Measurements from ENCODE around the gene SPOCK2.

The SPOCK2 gene

DNA sequence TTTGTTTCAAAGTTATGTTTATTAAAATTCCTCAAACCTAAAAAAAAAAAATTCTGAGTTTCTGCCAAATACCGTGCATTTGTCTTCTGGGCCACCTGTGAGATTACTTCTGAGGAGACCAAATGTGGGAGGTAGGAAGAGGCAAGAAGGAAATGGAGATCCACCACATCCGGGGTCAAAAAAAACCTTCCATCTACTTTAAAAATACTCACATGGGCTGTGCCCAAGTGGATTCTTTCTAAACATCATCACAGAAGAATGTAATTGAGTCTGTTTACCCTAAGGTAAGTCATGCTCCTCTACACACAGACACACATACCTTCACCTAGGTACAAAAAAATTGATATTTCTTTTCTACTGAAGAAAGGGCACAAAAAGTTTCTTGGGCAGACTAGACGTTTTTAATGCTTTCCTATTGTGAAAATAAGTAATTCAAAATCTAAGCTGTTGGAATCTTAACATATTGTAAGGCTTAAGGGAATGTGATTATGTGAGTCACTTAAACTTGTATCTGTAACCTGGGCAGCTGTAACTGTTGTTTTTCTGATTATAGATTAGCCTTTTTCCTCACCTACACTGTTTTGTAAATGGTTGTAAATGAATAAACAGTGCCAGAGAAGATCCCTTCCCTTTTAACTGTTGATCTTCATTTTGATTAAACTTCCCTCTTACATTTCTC is 19.1 kb upstream of the SPOCK2 start:
- DNase-seq: no peak

DNA sequence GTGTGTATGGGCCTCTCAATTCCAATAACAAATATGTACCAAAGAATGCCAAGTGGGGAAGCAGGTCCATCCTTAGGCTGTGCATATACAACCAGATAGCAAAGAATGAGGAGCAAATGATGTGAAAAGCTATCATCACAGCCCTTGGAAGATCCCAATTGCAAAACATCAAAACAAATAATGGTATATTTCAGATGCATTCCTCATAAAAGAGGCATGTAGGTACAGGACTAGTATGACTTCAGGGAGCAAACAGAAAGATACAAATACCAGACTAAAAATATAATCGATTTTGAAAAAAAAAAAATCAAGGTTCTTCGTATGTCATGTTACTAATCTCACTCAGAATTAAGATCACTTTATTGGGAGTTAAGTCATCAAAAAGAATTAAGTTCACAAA is 18.5 kb upstream of the SPOCK2 start:
- DNase-seq: no peak

DNA sequence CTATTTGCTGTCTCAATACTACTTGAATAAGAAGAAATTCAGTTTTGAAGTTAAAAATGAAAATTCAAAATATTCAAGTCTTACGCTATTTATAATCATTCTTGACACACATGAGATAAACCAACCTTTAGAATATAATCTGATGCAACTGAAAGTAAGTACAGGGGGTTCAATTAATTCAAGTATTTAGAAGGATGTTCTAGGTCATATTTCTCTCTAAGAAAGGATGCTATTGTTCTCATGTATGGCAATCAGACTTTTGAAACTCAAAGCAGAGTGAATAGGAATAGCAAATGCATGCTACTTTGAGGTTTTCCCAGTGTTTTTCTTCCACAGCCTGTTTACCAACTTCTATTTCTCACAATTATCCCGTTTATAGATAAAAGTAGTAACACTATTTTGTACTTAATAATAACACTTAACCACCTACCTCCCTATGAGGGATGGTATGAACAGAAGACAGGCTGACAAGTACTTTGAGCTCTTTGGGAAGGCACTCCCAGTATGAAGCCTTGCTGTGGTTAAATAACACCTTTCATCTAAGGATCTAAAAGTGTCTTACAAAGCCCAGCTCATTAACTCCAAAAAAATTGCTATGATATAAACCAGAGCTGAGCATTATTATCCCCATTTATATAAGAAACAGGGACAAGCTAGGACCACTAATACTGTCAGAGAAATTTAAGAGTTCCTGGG is 18.0 kb upstream of the SPOCK2 start:
- DNase-seq: no peak

DNA sequence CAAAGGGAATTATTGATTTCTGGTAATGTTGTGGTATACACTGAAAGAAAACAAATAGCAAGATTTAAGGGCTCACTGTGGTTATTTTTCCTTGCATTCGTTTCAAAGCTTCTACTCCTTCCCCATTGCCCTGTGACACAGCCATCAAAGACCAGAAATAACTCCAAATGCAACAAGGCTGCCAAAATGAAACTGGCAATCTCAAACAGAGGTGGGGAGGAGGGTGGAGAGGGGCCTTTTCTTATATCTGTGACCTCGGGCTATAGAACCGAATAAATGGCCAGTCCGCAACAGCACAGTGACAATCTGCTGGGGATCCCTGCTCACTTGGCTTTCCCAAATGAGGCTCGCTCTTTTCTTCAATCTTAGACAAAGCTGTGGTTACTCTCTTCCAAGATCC is 17.4 kb upstream of the SPOCK2 start:
- no peak for DNase-seq

DNA sequence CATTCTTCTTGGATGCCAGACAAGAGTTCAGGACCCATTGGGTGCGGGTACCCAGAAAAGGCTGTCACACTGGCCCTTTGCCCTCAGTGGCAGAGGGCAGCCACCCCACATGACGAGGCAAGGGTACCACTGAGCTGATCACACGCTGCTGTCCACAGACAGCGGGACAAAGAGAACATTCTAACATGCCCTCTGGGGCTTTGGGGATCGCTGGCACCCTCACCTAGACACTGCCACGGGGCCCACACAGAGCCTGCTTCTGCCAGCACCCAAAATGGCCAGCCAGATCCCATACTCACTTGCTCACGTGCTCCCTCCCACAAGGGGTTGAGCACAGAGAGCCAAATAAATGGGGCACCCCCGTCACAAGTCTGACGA is 16.7 kb upstream of the SPOCK2 start:
- no peak for DNase-seq

DNA sequence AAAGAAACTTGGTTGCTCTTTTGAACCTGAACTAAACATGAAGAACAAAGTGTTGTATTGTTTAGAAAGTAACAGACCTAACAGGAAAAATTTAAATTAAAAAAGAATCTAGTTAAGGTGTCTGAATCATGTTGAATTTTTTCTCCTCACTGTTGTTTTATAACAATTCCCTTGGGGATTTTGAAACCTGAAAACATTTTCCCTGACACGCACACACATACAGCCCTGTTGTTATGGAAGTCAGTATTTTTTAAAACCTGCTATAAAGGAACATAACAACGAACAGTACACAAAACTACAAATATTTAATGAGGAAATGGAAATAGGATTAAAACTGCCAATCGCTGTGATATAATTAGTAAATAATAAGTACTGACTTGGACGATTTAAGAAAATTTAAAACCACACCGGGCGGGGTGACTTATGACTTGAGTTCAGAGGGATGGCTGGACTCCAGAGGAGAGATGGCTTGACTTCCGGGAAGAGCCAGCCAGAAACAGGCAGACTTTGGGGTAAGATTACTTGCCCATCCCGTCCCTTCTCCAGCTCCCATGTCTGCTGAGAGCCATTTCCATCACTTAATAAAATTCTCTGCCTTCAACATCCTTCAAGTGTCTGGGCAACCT is 16.2 kb upstream of the SPOCK2 start:
- DNase-seq: no peak

DNA sequence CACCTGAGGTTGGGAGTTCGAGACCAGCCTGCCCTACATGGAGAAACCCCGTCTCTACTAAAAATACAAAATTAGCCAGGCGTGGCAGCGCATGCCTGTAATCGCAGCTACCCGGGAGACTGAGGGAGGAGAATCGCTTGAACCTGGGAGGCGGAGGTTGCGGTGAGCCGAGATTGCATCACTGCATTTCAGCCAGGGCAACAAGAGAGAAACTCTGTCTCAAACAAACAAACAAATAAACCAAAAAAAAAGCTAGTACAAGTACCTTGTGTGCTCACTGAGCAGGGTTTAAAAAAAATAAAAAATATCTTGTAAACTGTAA is 11.2 kb upstream of the SPOCK2 start:
- no peak for DNase-seq

DNA sequence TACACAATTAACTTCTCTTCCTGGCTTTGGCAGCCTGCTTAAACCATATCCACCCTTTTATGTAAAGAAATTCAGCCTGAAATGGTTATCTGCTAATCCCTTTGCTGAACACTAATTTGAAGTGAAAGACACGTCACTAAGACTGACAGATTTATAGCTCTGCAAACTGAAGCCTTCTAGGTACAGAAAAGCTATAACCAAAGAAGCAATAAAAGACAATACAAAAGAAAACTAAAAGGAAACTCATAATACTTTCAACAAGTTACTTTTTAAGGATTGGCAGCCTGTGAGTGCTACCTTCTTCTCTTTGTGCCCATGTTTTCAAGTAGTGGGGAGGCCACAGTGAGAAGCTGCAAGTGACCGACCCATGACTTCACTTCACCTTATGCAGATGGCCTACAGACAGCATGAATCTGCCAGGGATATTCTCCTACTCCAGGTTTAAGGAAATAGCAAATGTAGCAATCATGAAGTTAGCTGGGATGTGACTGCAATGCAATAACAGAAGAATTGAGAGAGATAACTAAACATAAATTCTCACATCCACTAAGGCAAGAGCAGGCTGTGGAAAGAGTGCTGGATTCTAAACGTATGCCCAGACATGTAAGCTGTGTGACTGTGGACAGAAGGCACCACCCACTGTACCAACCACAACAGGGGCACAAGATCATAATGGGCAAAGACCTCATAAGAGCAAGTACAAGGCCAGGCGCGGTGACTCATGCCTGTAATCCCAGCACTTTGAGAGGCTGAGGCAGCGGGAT is 10.7 kb upstream of the SPOCK2 start:
- DNase-seq: no peak

DNA sequence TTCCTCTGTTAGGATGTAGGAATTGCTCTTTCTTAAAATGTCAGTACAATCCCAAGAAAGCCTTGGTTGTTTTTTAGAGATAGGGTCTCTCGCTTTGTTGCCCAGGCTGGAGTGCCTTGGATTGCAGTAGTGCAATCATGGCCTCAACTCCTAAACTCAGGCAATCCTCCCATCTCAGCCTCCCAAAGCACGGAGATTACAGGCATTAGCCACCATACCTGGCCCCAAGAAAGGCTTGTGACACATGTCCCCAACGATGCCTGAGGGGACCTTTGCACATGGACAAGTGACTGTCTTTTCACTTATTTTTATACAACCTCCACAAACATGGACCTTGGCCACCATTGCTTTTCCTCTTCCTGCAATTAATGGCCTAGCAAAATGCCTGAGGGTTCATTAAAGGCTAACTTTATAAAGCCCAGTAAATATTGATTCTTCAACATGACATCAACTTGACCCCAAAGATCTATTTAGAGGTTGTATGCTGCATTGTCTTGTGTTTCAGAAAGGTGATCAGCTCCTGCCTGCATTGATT is 10.0 kb upstream of the SPOCK2 start:
- no peak for DNase-seq

DNA sequence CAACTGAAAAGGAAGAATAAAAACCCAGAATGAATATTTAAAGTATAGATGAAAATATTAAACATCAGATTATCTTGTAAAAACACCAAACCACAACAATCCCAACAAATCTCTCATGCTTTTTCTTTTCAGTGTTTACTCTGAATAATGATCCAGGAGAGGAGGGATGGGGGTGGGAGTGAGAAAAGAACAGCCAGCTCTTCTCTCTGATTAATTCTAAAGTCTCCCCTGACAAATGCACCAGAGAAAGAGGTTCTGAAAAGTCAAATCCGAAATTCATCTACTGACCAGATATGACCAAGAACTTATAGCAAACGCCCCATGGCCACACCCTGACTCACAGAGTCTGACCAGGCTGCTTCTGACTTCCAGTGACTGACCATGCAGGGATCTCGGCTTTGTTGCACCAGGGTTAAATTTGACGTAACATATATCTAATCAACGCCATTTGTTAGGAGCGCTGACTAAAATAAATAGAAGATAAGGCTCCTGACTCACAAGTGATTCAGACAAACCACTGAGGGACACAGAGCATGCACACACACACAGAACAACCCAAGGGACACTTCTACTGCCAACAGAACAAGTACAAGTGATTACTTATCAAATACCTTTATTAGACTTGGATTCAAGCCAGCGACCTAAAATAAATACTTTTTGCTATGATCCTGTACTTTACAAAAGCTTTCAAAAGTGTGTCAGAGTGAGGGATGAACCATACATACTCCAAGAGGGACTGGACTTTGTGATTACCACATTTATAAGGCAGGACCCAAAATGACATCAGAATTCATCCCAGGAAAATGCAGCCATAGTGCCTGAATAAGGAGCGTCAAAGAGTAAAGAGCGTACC is 9.3 kb upstream of the SPOCK2 start:
- DNase-seq: no peak

DNA sequence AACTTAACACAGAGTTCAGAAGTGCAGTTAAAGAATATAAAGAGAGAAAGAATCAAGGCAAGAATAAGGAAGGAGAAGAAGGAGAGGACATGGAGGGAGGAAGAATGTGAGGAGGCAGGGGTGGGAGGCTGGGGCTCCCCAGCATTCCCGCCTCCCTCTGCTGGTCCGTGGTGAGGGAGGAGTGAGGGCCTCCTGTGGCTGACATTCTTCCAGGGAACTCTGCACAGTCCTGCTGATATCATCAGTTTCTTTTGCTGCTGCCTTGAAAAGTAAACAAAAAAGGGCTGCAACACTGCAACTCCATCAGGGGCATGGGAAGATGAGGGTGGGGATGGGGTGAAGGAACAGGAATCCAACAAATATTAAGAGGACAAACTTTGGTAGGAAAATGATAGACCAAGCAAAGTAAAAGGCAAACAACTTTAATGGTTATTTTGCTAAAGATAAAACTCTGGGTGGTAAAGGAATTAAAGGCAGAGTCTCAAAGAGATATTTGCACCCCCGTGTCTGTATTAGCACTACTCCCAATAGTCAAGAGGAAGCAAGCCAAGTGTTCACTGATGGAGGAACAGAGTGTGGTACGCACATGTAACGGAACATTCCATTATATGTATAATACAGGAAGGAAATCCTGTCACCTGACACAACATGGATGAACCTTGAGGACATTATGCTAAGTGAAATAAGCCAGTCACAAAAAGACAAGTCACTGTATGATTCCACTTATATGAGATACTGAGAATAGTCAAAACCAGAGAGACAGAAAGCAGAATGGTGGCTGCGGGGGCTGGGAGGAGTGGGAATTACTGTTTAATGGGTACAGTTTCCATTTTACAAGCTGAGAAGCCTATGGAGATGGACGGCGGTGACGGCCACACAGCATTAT is 8.0 kb upstream of the SPOCK2 start:
- no peak for DNase-seq

DNA sequence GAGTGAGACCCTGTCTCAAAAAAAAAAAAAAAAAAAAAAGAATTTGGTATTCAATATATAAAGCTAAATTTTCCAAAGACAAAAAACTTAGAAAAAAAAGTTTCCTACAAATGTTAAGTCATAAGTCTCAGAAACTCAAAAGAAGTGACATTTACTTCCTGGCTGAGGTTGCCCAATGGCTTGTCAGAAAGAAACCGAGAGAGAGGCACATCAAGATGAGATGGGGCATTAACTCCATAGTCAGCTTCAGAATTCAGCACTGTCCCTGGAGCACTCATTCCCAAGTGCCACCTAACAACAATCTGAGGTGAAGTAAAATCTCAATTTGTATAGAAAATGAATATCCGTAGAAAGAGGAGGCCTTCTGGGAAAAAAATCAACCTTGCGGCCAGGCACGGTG is 6.8 kb upstream of the SPOCK2 start:
- DNase-seq: no peak

DNA sequence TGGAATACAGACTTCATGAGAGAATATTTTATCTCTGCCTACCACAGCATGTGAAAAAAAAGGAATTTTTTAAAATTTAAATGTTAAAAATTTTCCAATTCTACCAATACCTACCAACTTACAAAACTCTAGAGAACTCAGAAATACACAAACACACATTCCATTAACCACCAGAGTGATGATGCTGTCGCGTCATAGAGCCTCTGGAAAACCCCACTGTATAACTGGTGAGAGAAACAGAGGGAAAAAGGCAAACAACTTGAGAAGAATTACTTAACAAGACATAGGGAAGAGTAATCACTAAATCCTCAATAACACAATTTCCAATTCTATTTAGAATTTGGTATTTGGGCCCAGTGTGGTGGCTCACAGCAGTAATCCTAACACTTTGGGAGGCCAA is 6.2 kb upstream of the SPOCK2 start:
- no peak for DNase-seq

DNA sequence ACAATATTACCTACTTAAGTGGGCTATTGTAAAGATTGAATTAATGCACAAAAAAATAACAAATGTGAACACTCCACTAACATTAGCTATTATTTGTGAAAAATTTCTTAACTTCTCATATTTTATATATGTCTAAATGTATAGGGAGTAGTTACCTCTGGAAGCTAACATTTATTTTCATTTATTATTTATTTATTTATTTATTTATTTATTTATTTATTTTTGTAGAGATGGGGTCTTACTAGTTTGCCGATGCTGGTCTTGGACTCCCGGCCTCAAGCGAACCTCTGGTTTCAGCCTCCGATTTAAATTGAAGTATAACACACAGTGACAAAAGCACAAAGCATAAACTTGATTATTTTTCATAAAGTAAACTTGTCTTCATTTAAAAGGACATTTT is 5.1 kb upstream of the SPOCK2 start:
- DNase-seq: no peak

DNA sequence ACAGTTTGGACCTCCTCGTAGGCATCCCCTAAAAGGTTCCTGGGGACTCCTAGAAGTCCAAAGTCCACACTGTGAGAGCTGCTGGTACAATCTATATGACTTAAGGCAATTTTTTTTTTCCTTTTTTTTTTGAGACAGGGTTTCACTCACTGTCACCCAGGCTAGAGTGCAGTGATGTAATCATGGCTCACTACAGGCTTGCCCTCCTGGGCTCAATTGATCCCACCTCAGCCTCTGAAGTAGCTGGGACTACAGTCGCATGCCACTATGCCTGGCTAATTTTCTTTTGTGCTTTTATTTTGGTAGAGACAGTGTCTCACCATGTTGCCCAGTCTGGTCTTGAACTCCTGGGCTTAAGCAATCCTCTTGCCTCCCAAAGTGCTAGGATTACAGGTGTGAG is 4.6 kb upstream of the SPOCK2 start:
- no peak for DNase-seq

DNA sequence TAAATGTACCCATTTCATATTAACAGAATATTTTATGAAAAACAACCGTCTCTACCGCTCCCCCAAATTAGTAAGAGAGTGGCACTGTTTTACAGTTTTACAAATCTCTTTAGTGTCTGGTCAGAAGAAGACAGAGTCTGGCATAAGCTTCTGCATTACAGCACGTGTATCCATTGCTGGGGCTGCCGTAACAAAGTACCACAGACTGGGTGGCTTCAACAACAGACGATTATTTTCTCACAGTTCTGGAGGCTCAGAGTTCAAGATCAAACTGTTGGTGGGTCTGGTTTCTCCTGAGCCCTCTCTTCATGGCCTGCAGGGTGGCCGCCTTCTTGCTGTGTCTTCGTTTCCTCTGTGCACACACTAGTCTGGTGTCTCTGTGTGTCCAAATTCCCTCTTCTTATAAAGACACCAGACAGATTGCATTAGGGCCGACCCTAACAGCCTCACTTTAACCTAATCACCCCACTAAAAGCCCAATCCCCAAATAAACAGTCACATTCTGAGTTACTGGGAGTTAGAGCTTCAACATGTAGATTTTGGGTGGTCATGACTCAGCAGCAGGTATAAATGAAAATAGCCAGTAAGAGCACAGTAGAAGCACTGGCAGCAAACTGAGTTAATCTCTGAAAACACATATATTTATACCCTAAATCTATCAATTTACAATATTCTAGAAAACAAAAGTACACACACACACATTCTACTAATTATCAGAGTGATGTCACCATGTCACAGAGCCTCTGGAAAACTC is 4.0 kb upstream of the SPOCK2 start:
- no peak for DNase-seq

DNA sequence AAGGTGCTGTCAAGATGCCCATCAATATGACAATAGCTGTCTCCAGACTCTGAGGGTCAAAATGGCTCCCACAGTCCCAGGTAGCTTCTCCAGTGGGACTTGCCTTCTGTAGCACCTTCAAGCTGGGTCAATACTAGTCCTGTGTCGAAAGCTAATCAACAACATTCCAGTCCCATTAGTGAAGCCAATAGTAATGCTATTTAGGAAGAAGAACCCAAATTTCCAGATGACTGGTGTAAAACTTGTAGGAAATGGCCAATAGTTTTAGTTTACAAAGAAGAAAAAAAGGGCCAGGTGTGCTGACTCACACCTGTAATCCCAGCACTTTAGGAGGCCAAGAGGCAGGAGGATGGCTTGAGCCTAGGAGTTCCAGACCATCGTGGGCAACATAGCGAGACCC is 2.0 kb upstream of the SPOCK2 start:
- DNase-seq: no peak

DNA sequence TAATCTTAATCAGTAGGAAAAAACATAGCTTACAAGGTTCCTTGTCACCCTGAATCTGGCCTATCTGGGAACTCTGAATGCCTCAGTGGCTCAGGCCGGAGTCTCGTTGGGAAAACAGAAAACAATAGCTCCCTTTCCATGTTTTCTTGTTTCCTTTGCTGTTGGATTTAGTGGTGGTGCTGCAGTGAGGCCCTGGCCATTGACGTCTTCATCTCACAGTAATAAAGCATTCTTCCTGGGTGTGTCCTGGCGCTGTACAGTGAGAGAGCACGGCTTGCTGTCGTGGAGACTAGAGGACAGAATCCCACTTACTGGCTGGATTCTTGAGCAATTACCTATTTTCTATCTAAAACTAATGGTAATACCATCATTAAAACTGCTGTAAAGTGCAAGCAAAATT is 1.3 kb upstream of the SPOCK2 start:
- no peak for DNase-seq

DNA sequence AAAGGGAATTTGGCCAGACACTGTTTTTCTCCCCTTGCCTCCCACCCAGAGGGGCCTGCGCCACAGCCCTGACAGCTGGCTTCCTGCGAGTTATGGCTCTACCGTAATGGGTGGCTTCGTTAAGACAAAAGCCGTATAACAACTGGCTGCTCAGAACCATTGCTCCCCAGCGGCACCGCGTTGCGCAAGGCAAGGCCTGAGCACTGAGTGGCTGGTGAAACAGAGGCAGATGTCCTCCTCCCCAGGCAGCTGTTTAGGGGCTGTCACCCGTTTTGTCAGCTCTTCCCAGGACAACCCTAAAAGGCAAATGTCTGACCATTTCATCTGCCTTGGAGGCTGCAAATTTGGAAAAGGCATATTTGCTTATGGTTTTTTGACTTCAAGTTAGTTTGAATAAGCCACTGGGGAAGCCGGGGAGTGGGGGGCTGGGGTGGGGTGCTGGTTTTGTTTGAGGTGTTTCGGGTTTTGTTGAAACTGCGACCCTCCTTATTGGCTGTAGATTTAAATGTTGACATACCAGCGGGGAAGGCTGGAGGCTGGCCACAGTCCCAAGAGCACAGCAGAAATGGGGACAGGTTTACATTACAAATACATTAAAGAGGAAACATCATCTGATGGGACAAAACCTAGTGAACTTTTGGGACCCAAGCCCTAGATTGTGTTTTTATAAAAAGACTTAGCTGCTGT is 681 bp upstream of the SPOCK2 start:
- no peak for DNase-seq

DNA sequence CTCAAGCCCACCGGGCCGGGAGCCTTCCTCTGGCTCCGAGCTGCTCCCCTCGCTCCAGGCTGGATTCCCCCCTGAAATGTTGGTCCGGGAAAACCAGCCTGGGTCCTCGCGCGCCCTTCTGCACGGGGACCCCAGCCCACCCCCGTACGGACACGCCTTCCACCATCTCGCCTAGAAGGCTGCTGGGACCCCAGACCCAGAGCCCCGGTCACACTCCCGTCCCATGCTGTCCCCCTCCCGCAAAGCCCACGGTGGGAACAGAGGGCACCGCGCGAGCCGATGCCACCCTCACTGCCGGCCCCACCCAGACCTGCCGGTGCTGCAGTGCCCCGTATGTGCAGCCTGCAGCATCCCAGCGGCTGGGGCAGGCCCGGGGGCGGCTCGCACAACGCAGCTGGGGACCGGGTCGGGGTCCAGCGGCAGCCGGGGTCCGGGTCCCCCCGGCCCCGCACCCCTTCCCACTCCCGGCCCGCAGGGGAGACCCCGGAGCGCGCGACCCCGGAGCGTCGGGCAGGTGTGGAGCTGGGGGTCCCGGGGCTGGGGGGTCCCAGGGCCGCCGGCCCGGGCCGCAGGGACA is 871 bp downstream of the SPOCK2 start:
- no peak for DNase-seq
